HG02763 (cell line): ENCODE results near the gene TFDP3.

Experiments used
- ATAC-seq: cut with Tn5 transposase; IDR thresholded peaks from one replicate; pipeline ENCODE4 v1.9.1; 2021; ENCODE audit warnings: mild to moderate bottlenecking, moderate library complexity; ENCODE audit not compliant: unreplicated experiment

Gene TFDP3

DNA sequence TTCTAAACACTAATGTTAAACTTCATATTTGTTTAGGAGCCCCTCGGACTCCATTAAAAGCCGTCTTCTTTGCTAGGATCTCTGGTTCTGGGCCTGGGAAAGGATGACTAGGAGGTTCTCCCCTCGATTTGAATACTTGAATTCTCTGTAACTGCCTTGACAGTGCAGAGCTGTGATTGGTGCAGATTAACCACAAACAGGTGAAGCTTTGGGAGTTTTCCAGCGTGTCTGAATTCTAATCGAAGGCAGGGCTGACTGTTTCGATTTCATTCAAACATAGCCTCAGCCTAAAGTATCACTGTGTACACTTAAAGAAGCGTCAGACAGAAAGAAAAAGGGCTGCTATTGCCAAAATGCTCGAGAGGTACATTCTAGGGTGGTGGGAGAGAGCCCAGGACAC is 29.0 kb downstream of the TFDP3 start:
- ATAC-seq: no peak

DNA sequence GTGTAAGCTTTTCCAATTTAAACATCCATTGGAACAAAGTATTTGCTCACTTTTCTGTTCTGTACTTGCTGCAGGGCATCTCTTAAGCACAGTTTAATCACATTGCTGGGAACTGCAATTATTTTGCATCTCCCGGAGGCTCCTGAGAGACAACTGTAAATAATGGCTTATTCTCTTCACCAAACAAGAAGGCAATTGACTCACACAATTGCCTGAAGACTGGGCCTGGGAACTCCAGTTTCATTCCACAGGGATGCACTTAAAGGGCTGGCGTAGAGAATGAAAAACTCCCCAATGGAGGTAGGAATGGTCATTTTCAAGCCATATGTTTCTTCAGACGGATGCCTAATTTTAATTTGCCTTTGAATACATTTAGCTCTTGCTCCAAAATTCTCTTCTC is 29.5 kb downstream of the TFDP3 start:
- no peak for ATAC-seq

DNA sequence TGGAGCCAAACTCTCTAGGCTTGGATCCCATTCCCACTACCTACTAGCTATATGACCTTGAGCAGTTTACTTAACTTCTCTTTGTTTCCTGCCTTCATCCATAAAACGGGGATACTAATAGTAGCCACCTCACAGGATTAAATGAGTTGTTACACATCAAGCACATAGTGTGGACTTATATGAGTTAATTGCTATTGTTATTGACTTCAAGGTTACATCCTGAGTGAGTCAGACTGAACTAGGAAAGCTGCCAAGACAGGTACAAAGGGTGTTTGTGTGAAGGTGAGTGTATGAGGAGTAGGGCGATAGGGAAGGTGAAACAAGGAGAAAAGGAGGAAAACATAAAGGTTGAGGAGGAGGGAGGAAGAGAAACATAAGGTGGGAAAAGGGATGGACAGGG is 32.2 kb downstream of the TFDP3 start:
- no peak for ATAC-seq

DNA sequence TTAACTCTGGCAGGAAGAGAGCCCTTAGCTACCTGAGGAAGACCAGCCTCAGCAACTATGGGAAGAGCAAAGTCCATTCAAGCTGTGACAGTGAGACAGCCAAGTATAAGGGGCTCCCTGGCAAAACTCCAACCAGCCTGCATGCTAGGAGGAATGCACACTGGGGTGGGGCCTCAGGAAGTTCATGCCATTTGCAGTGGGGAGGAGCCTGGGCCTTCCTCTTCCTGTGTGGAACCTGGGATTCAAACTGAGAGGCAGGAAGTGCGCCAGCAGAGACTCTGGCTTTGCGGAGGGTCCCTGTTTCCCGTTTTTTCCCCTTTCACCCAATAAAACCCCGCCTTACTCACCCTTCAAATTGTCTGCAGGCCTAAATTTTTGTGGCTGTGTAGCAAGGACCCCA is 33.0 kb downstream of the TFDP3 start:
- ATAC-seq: no peak

DNA sequence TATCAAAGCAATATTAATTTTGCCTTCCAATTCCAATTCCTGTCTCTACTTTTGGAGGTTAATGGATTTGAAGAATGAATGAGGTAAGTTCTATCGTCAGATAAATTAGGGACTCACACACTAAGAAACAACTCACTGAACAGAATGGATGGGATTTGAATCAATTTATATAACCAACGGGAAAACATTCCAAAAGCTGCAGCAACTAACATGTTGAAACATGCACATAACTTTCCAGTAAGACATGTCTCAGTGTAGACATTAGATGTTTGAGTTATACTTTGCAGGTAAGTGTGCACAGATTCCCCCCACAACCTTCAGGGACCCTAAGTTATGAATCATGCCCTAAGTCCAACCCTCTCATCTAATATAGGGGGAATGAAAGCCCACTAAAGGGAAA is 34.3 kb downstream of the TFDP3 start:
- ATAC-seq: no peak

DNA sequence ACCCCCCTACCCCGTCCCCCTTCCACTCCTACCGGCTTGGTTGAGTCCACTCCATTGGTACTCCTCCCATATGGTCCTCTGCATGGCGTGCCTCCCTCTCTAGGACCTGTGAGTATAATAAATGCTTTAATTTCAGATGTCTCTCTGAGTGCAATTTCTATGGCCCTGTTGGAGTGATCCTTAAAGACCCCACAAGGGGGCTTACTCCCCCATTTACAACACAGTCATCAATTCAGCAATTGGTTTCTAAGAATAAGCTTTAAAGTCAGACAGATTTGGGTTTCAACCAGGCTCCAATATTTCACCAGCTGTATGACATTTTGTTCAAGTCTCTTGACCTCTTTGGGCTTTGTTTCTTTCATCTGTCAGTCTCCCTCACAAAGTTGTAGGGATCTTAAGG is 38.7 kb downstream of the TFDP3 start:
- no peak for ATAC-seq

DNA sequence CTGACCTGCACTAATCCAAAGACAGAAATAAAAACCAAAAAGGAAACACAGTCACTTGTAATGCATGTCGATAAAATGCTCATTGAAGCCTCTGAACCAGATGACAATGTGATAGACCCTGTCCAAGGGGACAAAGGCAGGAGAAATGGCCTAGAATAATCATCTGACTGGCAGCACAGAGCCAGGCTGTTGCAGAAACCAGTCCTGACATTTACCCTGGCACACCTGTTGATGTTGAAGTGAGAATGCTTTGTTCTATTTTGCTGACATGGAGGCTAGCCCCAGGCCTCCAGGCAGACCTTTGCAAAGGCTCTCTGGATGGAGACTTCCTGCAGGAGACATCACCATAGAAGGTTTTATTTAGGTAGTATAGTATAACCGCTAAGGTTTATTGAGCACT is 41.0 kb downstream of the TFDP3 start:
- no peak for ATAC-seq

DNA sequence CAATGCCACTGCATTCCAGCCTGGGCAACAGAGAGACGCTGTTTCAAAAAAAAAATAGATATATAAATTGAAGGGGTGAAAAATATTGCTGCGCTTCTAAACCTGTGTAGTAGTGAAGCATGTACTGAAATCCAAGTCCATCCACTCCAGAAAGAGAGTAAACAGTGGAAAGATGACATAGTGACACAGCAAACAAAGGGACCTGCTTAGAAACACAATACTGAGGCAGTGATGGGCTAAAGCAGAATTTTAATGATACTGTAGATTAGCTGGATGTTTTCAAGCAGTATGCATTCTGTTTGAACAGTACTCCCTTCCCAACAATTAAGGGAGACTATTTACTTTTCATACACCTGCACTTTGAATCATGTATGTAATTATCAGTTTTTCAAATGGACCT is 42.5 kb downstream of the TFDP3 start:
- ATAC-seq: no peak

DNA sequence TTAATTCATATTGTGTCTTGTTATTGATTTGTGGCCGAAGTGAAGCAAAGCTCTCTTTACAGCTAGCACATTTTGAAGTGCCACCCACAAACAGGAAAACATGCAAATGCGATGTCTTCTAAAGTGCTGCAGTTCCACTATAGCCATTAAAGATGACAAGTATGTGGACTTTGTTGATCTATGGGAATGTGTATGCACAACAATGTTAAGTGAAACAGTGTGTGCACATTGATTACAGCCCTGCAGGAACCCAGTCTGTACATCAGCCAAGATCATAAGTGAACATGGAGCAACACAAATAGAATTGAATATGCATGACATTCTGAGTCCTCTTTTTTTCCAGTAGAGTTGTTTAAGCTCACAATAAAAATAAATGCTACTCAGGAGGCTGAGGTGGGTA is 43.0 kb downstream of the TFDP3 start:
- no peak for ATAC-seq

DNA sequence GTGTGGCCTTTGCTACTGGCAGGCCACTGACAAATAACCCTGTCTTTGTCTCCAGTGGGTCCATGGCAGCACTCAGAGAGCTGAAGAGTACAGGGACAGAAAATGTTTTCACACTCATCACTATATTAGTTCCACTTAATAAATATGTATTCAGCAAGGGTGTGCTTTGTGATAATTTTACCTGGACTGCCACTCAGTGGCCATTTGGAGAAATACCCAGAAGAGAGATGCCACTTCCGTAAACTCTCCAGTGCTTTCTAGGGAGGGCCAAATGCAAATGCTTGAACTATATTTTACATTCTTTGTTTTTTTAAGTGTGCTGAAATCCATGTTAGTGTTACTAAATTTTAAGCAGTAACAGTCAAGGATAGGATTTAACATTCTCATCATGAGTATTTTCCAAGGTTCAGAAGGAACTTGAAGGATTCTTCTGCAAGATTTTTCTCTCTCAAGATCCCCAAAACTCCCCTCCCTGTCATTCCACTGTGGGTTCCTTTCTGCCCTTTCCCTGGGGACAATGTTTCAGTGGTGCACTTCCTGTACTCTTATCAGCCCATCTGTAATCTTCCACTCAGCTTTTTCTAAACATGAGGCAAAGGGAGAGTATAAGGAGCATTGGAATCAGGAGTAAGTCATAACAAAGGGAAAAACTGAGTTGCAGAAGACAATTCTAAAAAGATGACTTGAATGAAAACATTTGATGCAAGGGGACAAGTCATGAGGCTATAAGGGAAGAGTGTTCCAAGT is 46.0 kb downstream of the TFDP3 start:
- ATAC-seq: no peak
